ENCODE results near the gene NOS1. TPM values are rescaled to one million over a fixed set of nuclear protein-coding genes. Genes with fewer than 3 reads are reported as not detected.

Gene NOS1
- total RNA-seq, 1 donor from 2014 or later: 0.05 TPM

Other genes starting within 250 kb of the NOS1 start
- 49.0 and 49.8 TPM in 2 replicates for gene FBXO21, start 171.2 kb downstream of the NOS1 start, total RNA-seq

All from osteocyte (in vitro differentiated cells).